Measurements from ENCODE around the gene KRT17. TPM values are rescaled to one million over a fixed set of nuclear protein-coding genes. Genes with fewer than 3 reads are reported as not detected.
"Not testable (repeated sequence)": the region's sequence is repeated elsewhere in the genome, so short reads cannot be mapped to it uniquely, and the experiment has no call there.

The KRT17 gene
- total RNA-seq, 1 experiment from 2014 or later = 472 TPM

- Mint-ChIP-seq H3K4me1 (ENCODE audit: low read depth, unreplicated experiment) (peaks cover 17% of the 10 kb centered on the region), H3K36me3 (ENCODE audit: insufficient read depth, unreplicated experiment) (peaks cover 5% of the 10 kb centered on the region), H3K9me3 (ENCODE audit: low read depth, unreplicated experiment) (no peaks in the 10 kb centered on the region), H3K27me3 (ENCODE audit: unreplicated experiment) (no peaks in the 10 kb centered on the region), H3K4me3 (ENCODE audit: low read depth, unreplicated experiment) (no peak overlapping the region), H3K27ac (ENCODE audit: unreplicated experiment) (no peak overlapping the region)
- no peak for DNase-seq
- no TSS peak for BruUV-seq (replicated peaks)
- CTCF ChIA-PET = no interaction called here
- TF ChIP-seq CTCF (IDR thresholded peaks at IDR 0.05; ENCODE audit: unreplicated experiment) = no peak
- intact Hi-C loops (cut with micrococcal nuclease; ENCODE audit: unreplicated experiment) = no loop called here
Observed at GRCh38 chr17:41631898-41632285, 7.5 kb upstream of the KRT17 start.

GRCh38 chr17:41631025-41631897 lies 6.9 kb upstream of the KRT17 start:
- DNase-seq = no peak
- intact Hi-C loops (cut with micrococcal nuclease; ENCODE audit: unreplicated experiment) = no loop called here
- no peaks in the 10 kb centered on the region for H3K9me3 Mint-ChIP-seq (ENCODE audit: low read depth, unreplicated experiment)
- no peak for TF ChIP-seq CTCF (IDR thresholded peaks at IDR 0.05; ENCODE audit: unreplicated experiment)
- no peak overlapping the region for H3K27ac Mint-ChIP-seq (ENCODE audit: unreplicated experiment)
- peaks cover 24% of the 10 kb centered on the region for H3K4me1 Mint-ChIP-seq (ENCODE audit: low read depth, unreplicated experiment)
- H3K27me3 Mint-ChIP-seq (ENCODE audit: unreplicated experiment) = no peaks in the 10 kb centered on the region
- BruUV-seq (replicated peaks) = no TSS peak
- CTCF ChIA-PET = no interaction called here
- H3K4me3 Mint-ChIP-seq (ENCODE audit: low read depth, unreplicated experiment) = no peak overlapping the region
- H3K36me3 Mint-ChIP-seq (ENCODE audit: insufficient read depth, unreplicated experiment) = peaks cover 5% of the 10 kb centered on the region

GRCh38 chr17:41629826-41630670 lies 5.7 kb upstream of the KRT17 start:
- no peak overlapping the region for H3K4me3 Mint-ChIP-seq (ENCODE audit: low read depth, unreplicated experiment)
- H3K9me3 Mint-ChIP-seq (ENCODE audit: low read depth, unreplicated experiment) = no peaks in the 10 kb centered on the region
- no TSS peak for BruUV-seq (replicated peaks)
- no peaks in the 10 kb centered on the region for H3K27me3 Mint-ChIP-seq (ENCODE audit: unreplicated experiment)
- DNase-seq = no peak
- intact Hi-C loops (cut with micrococcal nuclease; ENCODE audit: unreplicated experiment) = no loop called here
- H3K4me1 Mint-ChIP-seq (ENCODE audit: low read depth, unreplicated experiment) = peaks cover 35% of the 10 kb centered on the region
- CTCF ChIA-PET = interaction anchor here (0.6 to 0.8 kb wide), 2 partner anchors 81 to 897 kb away, joined by 3 read pairs; no protein-coding TSS in a partner anchor
- peaks cover 17% of the 10 kb centered on the region for H3K36me3 Mint-ChIP-seq (ENCODE audit: insufficient read depth, unreplicated experiment)
- H3K27ac Mint-ChIP-seq (ENCODE audit: unreplicated experiment) = no peak overlapping the region
- TF ChIP-seq CTCF (IDR thresholded peaks at IDR 0.05; ENCODE audit: unreplicated experiment) = no peak

- no peaks in the 10 kb centered on the region for H3K9me3 Mint-ChIP-seq (ENCODE audit: low read depth, unreplicated experiment)
- BruUV-seq (replicated peaks) = no TSS peak
- H3K27me3 Mint-ChIP-seq (ENCODE audit: unreplicated experiment) = no peaks in the 10 kb centered on the region
Observed at GRCh38 chr17:41629316-41629715, 4.9 kb upstream of the KRT17 start.

GRCh38 chr17:41628621-41629255 lies 4.4 kb upstream of the KRT17 start:
- H3K27ac Mint-ChIP-seq (ENCODE audit: unreplicated experiment); H3K9me3 Mint-ChIP-seq (ENCODE audit: low read depth, unreplicated experiment); H3K4me3 Mint-ChIP-seq (ENCODE audit: low read depth, unreplicated experiment); intact Hi-C loops (cut with micrococcal nuclease; ENCODE audit: unreplicated experiment); DNase-seq; H3K27me3 Mint-ChIP-seq (ENCODE audit: unreplicated experiment); BruUV-seq (replicated peaks): not testable (repeated sequence)
- Mint-ChIP-seq H3K4me1 (ENCODE audit: low read depth, unreplicated experiment) (peaks cover 44% of the 10 kb centered on the region), H3K36me3 (ENCODE audit: insufficient read depth, unreplicated experiment) (peaks cover 30% of the 10 kb centered on the region)
- CTCF ChIA-PET = interaction anchor here (0.8 to 1.6 kb wide), 2 partner anchors 17 to 80 kb away, joined by 3 read pairs; no protein-coding TSS in a partner anchor

More at GRCh38 chr17:41629316-41629715, 4.9 kb upstream of the KRT17 start:
- no peak overlapping the region for H3K4me3 Mint-ChIP-seq (ENCODE audit: low read depth, unreplicated experiment)
- peaks cover 24% of the 10 kb centered on the region for H3K36me3 Mint-ChIP-seq (ENCODE audit: insufficient read depth, unreplicated experiment)
- DNase-seq = no peak
- no peak for TF ChIP-seq CTCF (IDR thresholded peaks at IDR 0.05; ENCODE audit: unreplicated experiment)
- intact Hi-C loops (cut with micrococcal nuclease; ENCODE audit: unreplicated experiment) = no loop called here
- CTCF ChIA-PET = interaction anchor here (0.8 to 1.6 kb wide), 2 partner anchors 16 to 80 kb away, joined by 3 read pairs; no protein-coding TSS in a partner anchor
- H3K27ac Mint-ChIP-seq (ENCODE audit: unreplicated experiment) = no peak overlapping the region
- peaks cover 42% of the 10 kb centered on the region for H3K4me1 Mint-ChIP-seq (ENCODE audit: low read depth, unreplicated experiment)

GRCh38 chr17:41628073-41628370 lies 3.6 kb upstream of the KRT17 start:
- DNase-seq; H3K27me3 Mint-ChIP-seq (ENCODE audit: unreplicated experiment); H3K9me3 Mint-ChIP-seq (ENCODE audit: low read depth, unreplicated experiment); intact Hi-C loops (cut with micrococcal nuclease; ENCODE audit: unreplicated experiment); H3K27ac Mint-ChIP-seq (ENCODE audit: unreplicated experiment); BruUV-seq (replicated peaks); H3K4me3 Mint-ChIP-seq (ENCODE audit: low read depth, unreplicated experiment): not testable (repeated sequence)
- CTCF ChIA-PET = interaction anchor here (0.6 to 1.6 kb wide), 2 partner anchors 12 to 18 kb away, joined by 3 read pairs; no protein-coding TSS in a partner anchor
- H3K4me1 Mint-ChIP-seq (ENCODE audit: low read depth, unreplicated experiment) = peaks cover 44% of the 10 kb centered on the region
- H3K36me3 Mint-ChIP-seq (ENCODE audit: insufficient read depth, unreplicated experiment) = peaks cover 37% of the 10 kb centered on the region
